Keratinocyte (primary cell): ENCODE data around the gene ANKHD1. TPM values are rescaled to one million over a fixed set of nuclear protein-coding genes. Genes with fewer than 3 reads are reported as not detected.

ENCODE experiments used
- DNase-seq: peaks from one replicate; pipeline ENCODE4 v3.0.0-alpha.2; 2011; ENCODE audit warnings: low read depth, missing footprints, low spot score
- FAIRE-seq: peaks from 2 replicates; lab custom pipeline; 2011; peaks lifted over from hg19 to GRCh38; lab: Jason Lieb, UNC
- H2AFZ ChIP-seq: 2 replicates; pipeline ENCODE4 v1.6.0; 2012; ENCODE audit warnings: low read length, control low read depth, inconsistent platforms; ENCODE audit not compliant: control insufficient read depth
- H3K27ac ChIP-seq: 2 replicates; pipeline ENCODE4 v1.5.1; 2011; ENCODE audit warnings: low read length; ENCODE audit not compliant: control insufficient read depth, insufficient read depth
- H3K27me3 ChIP-seq: 3 replicates; pipeline ENCODE4 v1.6.0; 2011; ENCODE audit warnings: low read length; ENCODE audit not compliant: control insufficient read depth, insufficient read depth; ENCODE audit errors: extremely low read depth
- H3K36me3 ChIP-seq, 2 experiments: 2 replicates in 1 of 2; 3 replicates in 1 of 2; pipeline ENCODE4 v1.5.1; 2011; ENCODE audit warnings: low read length in 2 of 2, mild to moderate bottlenecking in 1 of 2; ENCODE audit not compliant: control insufficient read depth in 2 of 2, insufficient read depth in 2 of 2; ENCODE audit errors: extremely low read depth in 1 of 2
- H3K4me1 ChIP-seq: 3 replicates; pipeline ENCODE4 v1.5.1; 2011; ENCODE audit warnings: low read length; ENCODE audit not compliant: control insufficient read depth, insufficient read depth; ENCODE audit errors: extremely low read depth
- H3K4me2 ChIP-seq: 3 replicates; pipeline ENCODE4 v1.6.0; 2011; ENCODE audit warnings: low read depth, low read length; ENCODE audit not compliant: control insufficient read depth, insufficient read depth; ENCODE audit errors: extremely low read depth
- H3K4me3 ChIP-seq, 3 experiments: fragments of 200-600 bp in 1 of 3; sonication (generic) in 1 of 3; 2 replicates in 2 of 3; 3 replicates in 1 of 3; pipeline ENCODE4 v1.5.1; 2011 to 2016; ENCODE audit warnings: low read length in 3 of 3, mild to moderate bottlenecking in 3 of 3, control low read depth in 2 of 3, inconsistent platforms in 1 of 3, low read depth in 1 of 3, mixed read lengths in 1 of 3, mixed run types in 1 of 3, moderate library complexity in 1 of 3; ENCODE audit not compliant: control insufficient read depth in 2 of 3, insufficient read depth in 2 of 3; ENCODE audit errors: extremely low read depth in 1 of 3
- H3K79me2 ChIP-seq: 2 replicates; pipeline ENCODE4 v1.6.0; 2012; ENCODE audit warnings: low read length; ENCODE audit not compliant: control insufficient read depth, insufficient read depth
- H3K9ac ChIP-seq: 3 replicates; pipeline ENCODE4 v1.6.0; 2011; ENCODE audit warnings: low read length; ENCODE audit not compliant: control insufficient read depth, insufficient read depth; ENCODE audit errors: extremely low read depth
- H3K9me1 ChIP-seq: 3 replicates; pipeline ENCODE4 v1.6.0; 2011; ENCODE audit warnings: low read length; ENCODE audit not compliant: control insufficient read depth, insufficient read depth; ENCODE audit errors: extremely low read depth
- H3K9me3 ChIP-seq: 2 replicates; pipeline ENCODE4 v1.5.1; 2012; ENCODE audit warnings: low read depth, low read length; ENCODE audit not compliant: control insufficient read depth
- H4K20me1 ChIP-seq: 3 replicates; pipeline ENCODE4 v1.6.0; 2011; ENCODE audit warnings: low read length; ENCODE audit not compliant: control insufficient read depth, insufficient read depth; ENCODE audit errors: extremely low read depth
- CTCF ChIP-seq, 3 experiments: IDR thresholded peaks in 1 of 3; conservative IDR thresholded peaks in 1 of 3; optimal IDR thresholded peaks in 1 of 3; 2 replicates in 2 of 3; 3 replicates in 1 of 3; pipeline versions ENCODE3 to v1.5.1; 2011; ENCODE audit warnings: low read length in 3 of 3, mild to moderate bottlenecking in 3 of 3, moderate library complexity in 2 of 3, control low read depth in 1 of 3, inconsistent platforms in 1 of 3; ENCODE audit not compliant: insufficient read depth in 2 of 3; ENCODE audit errors: extremely low read depth in 1 of 3
- EZH2 ChIP-seq: IDR thresholded peaks from one replicate; pipeline ENCODE4 v1.6.1; 2012; ENCODE audit warnings: inconsistent platforms, mild to moderate bottlenecking, low read length, moderate library complexity
- dilution Hi-C: fragments of 300-500 bp; cut with MboI; formaldehyde crosslinking; loops from one replicate; pipeline ENCODE4 v1.7.0; 2020; ENCODE audit warnings: low sequenced_read_pairs; ENCODE audit not compliant: extremely low pct_ligation_motif_present
- polyA plus RNA-seq, 5 experiments: library from polyadenylated mRNA; depleted of rRNA in 3 of 5; stranded (reverse) in 3 of 5; stranded (forward) in 1 of 5; unstranded in 1 of 5; fragments of >200 nt; gene quantifications; 1 replicate in 1 of 5; 2 replicates in 3 of 5; 3 replicates in 1 of 5; pipeline versions ENCODE4 v1.2.1 to v1.2.3, GENCODE V29; 2011 to 2012; ENCODE audit warnings: missing spikeins in 2 of 5, low read depth in 1 of 5, low replicate concordance in 1 of 5

Gene ANKHD1
- polyA plus RNA-seq, 1 donor (not counting 4 experiments of a cell fraction or from before 2014, with no cell fraction given): 65.9 TPM

- FAIRE-seq: no peak
- TF ChIP-seq EZH2 (no peak), CTCF (optimal IDR thresholded peaks at IDR 0.05 in 1 of 3, IDR thresholded peaks at IDR 0.05 in 1 of 3, conservative IDR thresholded peaks at IDR 0.05 in 1 of 3; ENCODE audit: extremely low read depth in 1 of 3, insufficient read depth in 2 of 3, low read length in 3 of 3) (no peak)
- no peak overlapping the region for H3K4me3 ChIP-seq
Measured at GRCh38 chr5:140548791-140549190, 147.2 kb downstream of the ANKHD1 start.

DNA sequence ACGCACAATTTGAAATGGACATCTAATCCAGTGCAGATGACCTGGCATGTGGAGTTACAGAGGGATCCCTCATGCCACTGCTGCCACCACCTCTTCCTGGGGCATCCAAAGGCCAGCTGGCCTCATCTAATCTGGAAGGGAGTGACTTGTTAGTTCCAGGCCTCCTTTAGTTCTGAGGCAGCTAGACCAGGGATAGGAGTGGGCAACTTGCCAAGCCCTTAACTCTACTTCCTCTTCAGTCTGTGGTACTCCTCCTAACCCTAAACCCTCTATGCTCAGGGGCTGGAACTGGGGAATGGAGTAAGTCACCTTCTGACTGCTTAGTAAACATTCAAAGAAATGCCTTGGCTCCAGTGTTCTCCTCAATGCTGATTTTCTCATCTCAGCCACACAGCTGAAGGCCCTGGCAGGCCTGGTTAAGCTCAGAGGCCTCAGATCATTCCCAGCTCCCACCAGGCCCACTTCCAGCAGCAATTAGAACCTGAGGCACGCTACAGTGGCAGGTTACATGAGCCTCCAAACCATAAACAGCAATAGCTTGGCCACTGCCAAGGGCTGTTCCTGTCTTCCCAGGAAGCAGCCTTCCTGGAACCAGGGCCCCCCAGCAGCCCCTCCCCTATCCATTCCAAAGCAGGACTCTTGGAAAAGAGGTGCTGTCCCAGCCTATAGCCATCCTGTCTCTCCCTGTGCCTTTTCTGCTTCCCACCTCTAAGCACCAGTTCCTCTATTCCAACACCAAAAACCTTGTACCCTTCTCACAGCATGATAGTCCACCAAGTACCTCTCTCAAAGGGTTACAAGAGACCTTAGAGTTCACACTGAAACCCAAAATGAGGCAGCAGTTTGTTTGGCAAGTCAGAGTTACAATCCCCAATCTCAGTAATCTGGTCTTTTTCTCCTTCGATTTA is 147.9 kb downstream of the ANKHD1 start:
- Histone ChIP-seq H3K36me3 (peaks cover 25 to 28% of the 10 kb centered on the region in 2 experiments), H3K9ac (no peak overlapping the region), H3K27me3 (no peaks in the 10 kb centered on the region), H3K4me2 (no peak overlapping the region), H3K9me3 (no peaks in the 10 kb centered on the region), H4K20me1 (no peaks in the 10 kb centered on the region), H3K79me2 (peaks cover 21% of the 10 kb centered on the region), H2AFZ (no peak overlapping the region), H3K9me1 (peaks cover 1% of the 10 kb centered on the region), H3K4me3 (no peak overlapping the region), H3K27ac (no peak overlapping the region), H3K4me1 (peaks cover 25% of the 10 kb centered on the region)
- dilution Hi-C loops: no loop called here
- DNase-seq: no peak
- no peak for FAIRE-seq
- TF ChIP-seq EZH2 (no peak), CTCF (optimal IDR thresholded peaks at IDR 0.05 in 1 of 3, IDR thresholded peaks at IDR 0.05 in 1 of 3, conservative IDR thresholded peaks at IDR 0.05 in 1 of 3; ENCODE audit: extremely low read depth in 1 of 3, insufficient read depth in 2 of 3, low read length in 3 of 3) (no peak)

More at GRCh38 chr5:140548791-140549190, 147.2 kb downstream of the ANKHD1 start:
- no peaks in the 10 kb centered on the region for H3K9me3 ChIP-seq
- peaks cover 14% of the 10 kb centered on the region for H3K79me2 ChIP-seq
- no peaks in the 10 kb centered on the region for H3K27me3 ChIP-seq
- H3K9me1 ChIP-seq: no peaks in the 10 kb centered on the region
- no peak overlapping the region for H3K4me2 ChIP-seq
- DNase-seq: no peak
- no peak overlapping the region for H2AFZ ChIP-seq
- H3K36me3 ChIP-seq: peaks cover 27 to 28% of the 10 kb centered on the region in 2 experiments
- no peaks in the 10 kb centered on the region for H4K20me1 ChIP-seq
- no peak overlapping the region for H3K9ac ChIP-seq
- peaks cover 18% of the 10 kb centered on the region for H3K4me1 ChIP-seq
- no peak overlapping the region for H3K27ac ChIP-seq
- dilution Hi-C loops: no loop called here
